Measurements from ENCODE around the gene MMP23B. TPM values are rescaled to one million over a fixed set of nuclear protein-coding genes. Genes with fewer than 3 reads are reported as not detected.

Gene MMP23B
- polyA plus RNA-seq, 2 of the 4 experiments (the other 2 are of a cell fraction): 1.0 TPM; not detected in 1

DNA sequence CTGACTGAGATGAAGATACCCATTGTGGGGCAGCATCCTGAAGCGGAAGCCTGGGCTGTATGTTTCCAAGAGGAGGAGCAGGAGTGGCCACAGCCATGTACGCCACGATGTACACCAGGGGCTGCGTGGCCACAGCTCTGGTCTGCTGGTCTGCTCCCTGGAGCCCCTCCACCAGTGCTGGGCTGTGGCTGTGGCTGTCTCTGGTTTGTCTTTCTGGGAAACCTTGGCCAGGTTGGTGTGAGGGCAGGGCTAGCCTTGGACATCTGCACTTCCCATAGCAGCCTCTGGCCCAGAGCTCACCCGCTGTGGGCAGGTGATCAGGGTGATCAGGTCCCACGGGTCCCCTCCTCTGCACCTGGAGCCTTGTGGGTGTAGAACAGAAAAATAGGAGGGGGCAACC is 14.0 kb upstream of the MMP23B start:
- ChIA-PET CTCF (no interaction called here), POLR2A (no interaction called here)
- 92% methylated on average over 5 of the region's 6 CpGs for WGBS (ENCODE audit: missing lambda C conversion rate)
- no peak overlapping the region for H3K27ac ChIP-seq
- DNase-seq (ENCODE audit: low read depth in 1 of 2, low spot score in 1 of 2) (no peak), ATAC-seq (no peak), FAIRE-seq (no peak)
- H3K9me3 ChIP-seq: no peaks in the 10 kb centered on the region
- peaks cover 17% of the 10 kb centered on the region for H3K4me1 ChIP-seq
- no peak for TF ChIP-seq HOXA7 (CRISPR knock-in tag; IDR thresholded peaks at IDR 0.05)
- TF ChIP-seq FOXS1 (CRISPR knock-in tag; IDR thresholded peaks at IDR 0.05): no peak
- no peak for TF ChIP-seq CBX2 (IDR thresholded peaks at IDR 0.05; ENCODE audit: borderline replicate concordance, low read depth)
- no peak for TF ChIP-seq RAD21 (conservative IDR thresholded peaks at IDR 0.05 in 1 of 2, IDR thresholded peaks at IDR 0.05 in 1 of 2)
- TF ChIP-seq SMC3 (IDR thresholded peaks at IDR 0.05): no peak
- no peak for TF ChIP-seq CHD2 (IDR thresholded peaks at IDR 0.05; ENCODE audit: low read length, partially characterized antibody)
- TF ChIP-seq ZSCAN20 (CRISPR knock-in tag; IDR thresholded peaks at IDR 0.05): no peak
- TF ChIP-seq NPAS2 (CRISPR knock-in tag; IDR thresholded peaks at IDR 0.05; ENCODE audit: borderline replicate concordance): no peak
- no peak for TF ChIP-seq EP300 (IDR thresholded peaks at IDR 0.05)
- no peak overlapping the region for H3K4me3 ChIP-seq
- no peak overlapping the region for H3K4me2 ChIP-seq

DNA sequence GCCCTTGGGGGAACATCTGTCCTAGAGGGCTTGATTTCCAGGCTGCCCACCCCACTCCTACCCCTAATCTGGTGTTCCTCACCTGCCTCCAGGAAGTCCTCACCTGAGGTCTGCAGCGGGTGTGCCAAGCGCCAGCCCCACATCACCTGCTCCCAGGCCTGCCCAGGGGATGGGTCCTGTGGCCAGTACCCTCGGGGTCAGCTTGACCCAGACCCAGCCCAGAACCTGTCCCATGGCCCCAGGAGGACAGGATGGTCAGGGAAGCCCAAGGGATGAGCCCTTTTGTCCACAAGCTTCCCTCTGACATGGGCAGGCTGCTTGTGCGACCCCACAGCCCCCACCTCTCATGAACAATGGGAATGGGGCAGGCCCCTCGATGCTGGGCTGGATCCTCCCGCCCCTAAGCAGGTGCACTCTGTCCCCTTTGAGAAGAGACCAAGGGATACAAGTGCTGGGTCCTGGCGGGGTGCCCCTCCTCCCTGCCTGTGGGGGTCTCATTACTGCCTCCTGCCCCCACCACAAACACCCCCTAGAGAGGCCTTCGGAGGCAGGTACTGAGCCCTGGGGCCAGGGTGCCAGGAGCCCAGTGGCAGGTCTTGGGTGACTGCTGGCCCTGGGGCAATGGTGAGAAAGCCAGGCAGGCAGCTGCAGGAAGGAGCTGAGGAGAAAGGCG is 13.4 kb upstream of the MMP23B start:
- FAIRE-seq (no peak), ATAC-seq (no peak), DNase-seq (ENCODE audit: low read depth in 1 of 2, low spot score in 1 of 2) (no peak)
- CTCF ChIA-PET: no interaction called here
- Histone ChIP-seq H3K4me2 (no peak overlapping the region), H3K27ac (no peak overlapping the region), H3K9me3 (no peaks in the 10 kb centered on the region), H3K4me3 (no peak overlapping the region), H3K4me1 (peaks cover 17% of the 10 kb centered on the region)
- 100% methylated on average over 2 of the region's 9 CpGs for WGBS (ENCODE audit: missing lambda C conversion rate)
- POLR2A ChIA-PET: no interaction called here
- TF ChIP-seq BHLHE40 (IDR thresholded peaks at IDR 0.05; ENCODE audit: low read depth, low read length): no peak
- no peak for TF ChIP-seq CBX8 (IDR thresholded peaks at IDR 0.05)
- TF ChIP-seq MAZ (IDR thresholded peaks at IDR 0.05; ENCODE audit: borderline replicate concordance, low read depth, low read length): no peak
- no peak for TF ChIP-seq CEBPB (IDR thresholded peaks at IDR 0.05)
- no peak for TF ChIP-seq NPAS2 (CRISPR knock-in tag; IDR thresholded peaks at IDR 0.05; ENCODE audit: borderline replicate concordance)
- TF ChIP-seq HDAC2 (IDR thresholded peaks at IDR 0.05): no peak
- TF ChIP-seq, protein P1, sequence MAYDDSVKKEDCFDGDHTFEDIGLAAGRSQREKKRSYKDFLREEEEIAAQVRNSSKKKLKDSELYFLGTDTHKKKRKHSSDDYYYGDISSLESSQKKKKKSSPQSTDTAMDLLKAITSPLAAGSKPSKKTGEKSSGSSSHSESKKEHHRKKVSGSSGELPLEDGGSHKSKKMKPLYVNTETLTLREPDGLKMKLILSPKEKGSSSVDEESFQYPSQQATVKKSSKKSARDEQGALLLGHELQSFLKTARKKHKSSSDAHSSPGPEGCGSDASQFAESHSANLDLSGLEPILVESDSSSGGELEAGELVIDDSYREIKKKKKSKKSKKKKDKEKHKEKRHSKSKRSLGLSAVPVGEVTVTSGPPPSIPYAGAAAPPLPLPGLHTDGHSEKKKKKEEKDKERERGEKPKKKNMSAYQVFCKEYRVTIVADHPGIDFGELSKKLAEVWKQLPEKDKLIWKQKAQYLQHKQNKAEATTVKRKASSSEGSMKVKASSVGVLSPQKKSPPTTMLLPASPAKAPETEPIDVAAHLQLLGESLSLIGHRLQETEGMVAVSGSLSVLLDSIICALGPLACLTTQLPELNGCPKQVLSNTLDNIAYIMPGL (CRISPR knock-in tag; IDR thresholded peaks at IDR 0.05; ENCODE audit: borderline replicate concordance): no peak
- no peak for TF ChIP-seq CBX2 (IDR thresholded peaks at IDR 0.05; ENCODE audit: borderline replicate concordance, low read depth)
- no peak for TF ChIP-seq KDM1A (IDR thresholded peaks at IDR 0.05; ENCODE audit: low read depth)
- no peak for TF ChIP-seq SREBF2 (IDR thresholded peaks at IDR 0.05)
- no peak for TF ChIP-seq PHF8 (IDR thresholded peaks at IDR 0.05; ENCODE audit: borderline replicate concordance, low read depth)
- TF ChIP-seq NFE2L2 (conservative IDR thresholded peaks at IDR 0.05; ENCODE audit: low read length): no peak
- TF ChIP-seq RCOR1 (IDR thresholded peaks at IDR 0.05; ENCODE audit: low read depth, low read length): no peak
- TF ChIP-seq EHF (CRISPR knock-in tag; IDR thresholded peaks at IDR 0.05): no peak

DNA sequence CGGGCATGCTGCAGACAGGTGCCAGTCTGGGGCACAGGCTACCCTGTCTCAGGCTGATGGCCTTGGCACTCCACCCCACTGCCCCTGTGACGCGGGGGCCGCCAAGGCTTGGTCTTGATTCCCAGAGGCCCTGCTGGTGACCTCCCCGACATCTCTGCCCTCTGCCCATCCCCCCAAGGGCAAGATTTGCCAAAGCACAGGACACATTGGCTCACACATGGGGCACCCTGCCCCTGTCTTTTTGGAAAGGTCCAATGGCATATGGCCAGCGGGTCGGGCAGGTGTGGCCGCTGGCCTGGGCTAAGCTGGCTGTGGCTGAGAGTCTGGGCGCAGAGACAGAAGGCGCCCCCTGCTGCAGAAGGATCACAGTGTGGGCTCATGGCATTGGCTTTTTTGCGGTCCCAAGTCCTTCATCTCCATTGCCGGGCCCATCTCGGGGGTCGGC is 12.0 kb upstream of the MMP23B start:
- WGBS (ENCODE audit: missing lambda C conversion rate): 62% methylated on average over 9 of the region's 14 CpGs
- ChIA-PET POLR2A (no interaction called here), CTCF (no interaction called here)
- DNase-seq (ENCODE audit: low read depth in 1 of 2, low spot score in 1 of 2) (no peak), ATAC-seq (peak in 1 of 2 experiments; percentile 16; a peak in 1 of 6 replicates), FAIRE-seq (no peak)
- Histone ChIP-seq H3K9me3 (no peaks in the 10 kb centered on the region), H3K4me3 (no peak overlapping the region), H3K4me2 (no peak overlapping the region), H3K4me1 (0 out of 3 replicates have a peak, but pooled peaks cover 6% of the 10 kb centered on the region), H3K27ac (no peak overlapping the region)
- TF ChIP-seq, protein P2, sequence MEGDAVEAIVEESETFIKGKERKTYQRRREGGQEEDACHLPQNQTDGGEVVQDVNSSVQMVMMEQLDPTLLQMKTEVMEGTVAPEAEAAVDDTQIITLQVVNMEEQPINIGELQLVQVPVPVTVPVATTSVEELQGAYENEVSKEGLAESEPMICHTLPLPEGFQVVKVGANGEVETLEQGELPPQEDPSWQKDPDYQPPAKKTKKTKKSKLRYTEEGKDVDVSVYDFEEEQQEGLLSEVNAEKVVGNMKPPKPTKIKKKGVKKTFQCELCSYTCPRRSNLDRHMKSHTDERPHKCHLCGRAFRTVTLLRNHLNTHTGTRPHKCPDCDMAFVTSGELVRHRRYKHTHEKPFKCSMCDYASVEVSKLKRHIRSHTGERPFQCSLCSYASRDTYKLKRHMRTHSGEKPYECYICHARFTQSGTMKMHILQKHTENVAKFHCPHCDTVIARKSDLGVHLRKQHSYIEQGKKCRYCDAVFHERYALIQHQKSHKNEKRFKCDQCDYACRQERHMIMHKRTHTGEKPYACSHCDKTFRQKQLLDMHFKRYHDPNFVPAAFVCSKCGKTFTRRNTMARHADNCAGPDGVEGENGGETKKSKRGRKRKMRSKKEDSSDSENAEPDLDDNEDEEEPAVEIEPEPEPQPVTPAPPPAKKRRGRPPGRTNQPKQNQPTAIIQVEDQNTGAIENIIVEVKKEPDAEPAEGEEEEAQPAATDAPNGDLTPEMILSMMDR (IDR thresholded peaks at IDR 0.05): peak; percentile 20; the same call in 1 of the 3 replicates
- TF ChIP-seq, protein P3, sequence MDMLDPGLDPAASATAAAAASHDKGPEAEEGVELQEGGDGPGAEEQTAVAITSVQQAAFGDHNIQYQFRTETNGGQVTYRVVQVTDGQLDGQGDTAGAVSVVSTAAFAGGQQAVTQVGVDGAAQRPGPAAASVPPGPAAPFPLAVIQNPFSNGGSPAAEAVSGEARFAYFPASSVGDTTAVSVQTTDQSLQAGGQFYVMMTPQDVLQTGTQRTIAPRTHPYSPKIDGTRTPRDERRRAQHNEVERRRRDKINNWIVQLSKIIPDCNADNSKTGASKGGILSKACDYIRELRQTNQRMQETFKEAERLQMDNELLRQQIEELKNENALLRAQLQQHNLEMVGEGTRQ (IDR thresholded peaks at IDR 0.05): no peak
